ENCODE results near the gene MARCHF9.

DNA sequence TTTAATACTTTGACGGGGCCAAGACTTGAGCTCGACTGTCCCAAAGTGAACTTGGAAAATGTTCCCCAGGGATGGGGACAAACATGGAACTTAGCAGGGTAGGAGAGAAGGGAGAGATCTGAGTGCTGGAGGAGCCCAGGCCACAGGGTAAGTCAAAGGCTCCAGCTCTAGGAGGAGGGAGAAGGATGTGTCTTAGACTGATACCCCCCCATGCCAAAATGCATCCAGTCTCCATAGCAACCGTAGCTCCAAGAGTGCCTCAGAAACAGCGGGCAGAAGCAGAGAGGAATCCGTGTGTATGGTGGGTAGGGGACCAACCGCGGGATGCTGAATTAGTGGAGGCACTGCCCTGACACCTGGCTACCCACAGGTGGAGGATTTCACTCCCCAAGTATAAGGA lies 15.5 kb upstream of the MARCHF9 start:
- no peak for TF ChIP-seq CTCF (IDR thresholded peaks at IDR 0.05)
- no peak for TF ChIP-seq EP300 (IDR thresholded peaks at IDR 0.05)
- no peak for TF ChIP-seq POLR2A (IDR thresholded peaks at IDR 0.05)

Measured in ovary (tissue), 3 donors.